Transverse colon (tissue), 4 donors: ENCODE data around the gene TMEM170A. TPM values are rescaled to one million over a fixed set of nuclear protein-coding genes. Genes with fewer than 3 reads are reported as not detected.

ENCODE experiments used
- DNase-seq: peaks from one replicate; pipeline ENCODE4 v3.0.0-alpha.2; 2019
- H3K27ac ChIP-seq, 4 donors: fragments of 200-600 bp; sonication (generic); 2 replicates each; pipeline ENCODE4 v1.5.1; 2016 to 2018; ENCODE audit warnings: inconsistent platforms in 4 of 4
- H3K27me3 ChIP-seq: fragments of 200-600 bp; sonication (generic); 2 replicates; pipeline ENCODE4 v1.5.1; 2017; ENCODE audit warnings: inconsistent platforms
- H3K36me3 ChIP-seq, 4 donors: fragments of 200-600 bp; sonication (generic); 2 replicates each; pipeline ENCODE4 v1.5.1; 2017 to 2019; ENCODE audit warnings: inconsistent platforms in 4 of 4
- H3K4me1 ChIP-seq, 4 donors: fragments of 200-600 bp; sonication (generic); 2 replicates each; pipeline ENCODE4 v1.5.1; 2017 to 2020; ENCODE audit warnings: inconsistent platforms in 4 of 4
- H3K4me3 ChIP-seq, 4 donors: fragments of 200-600 bp; sonication (generic); 1 replicate in 1 of 4; 2 replicates in 3 of 4; pipeline versions ENCODE4 v1.5.1 to v1.6.1; 2017 to 2019; ENCODE audit warnings: inconsistent platforms in 4 of 4
- H3K9me3 ChIP-seq, 2 donors: fragments of 200-600 bp; sonication (generic); 2 replicates each; pipeline ENCODE4 v1.5.1; 2017 to 2019; ENCODE audit warnings: inconsistent platforms in 2 of 2
- EP300 ChIP-seq: sonication (generic); formaldehyde crosslinking; IDR thresholded peaks from one replicate; pipeline ENCODE4 v1.6.1; 2017; ENCODE audit warnings: antibody characterized with exemption, low read depth
- POLR2A ChIP-seq: fragments of 450-650 bp; IDR thresholded peaks from one replicate; pipeline ENCODE4 v1.6.1; 2016; ENCODE audit warnings: antibody characterized with exemption, mild to moderate bottlenecking, moderate library complexity
- POLR2AphosphoS5 ChIP-seq, 3 donors: sonication (generic); formaldehyde crosslinking; IDR thresholded peaks; one replicate each; pipeline ENCODE4 v1.6.1; 2016; ENCODE audit warnings: antibody characterized with exemption in 3 of 3
- WGBS, 2 donors: methylation state at CpG; one replicate each; pipeline ENCODE4 v1.1.5; 2018; ENCODE audit warnings: low coverage in 1 of 2; 5-methylcytosine and 5-hydroxymethylcytosine counted together
- in situ Hi-C, 4 donors: fragments of 200-750 bp; cut with MboI; loops; one replicate each; pipeline versions ENCODE4 v1.15.0 to v1.15.1; 2017; ENCODE audit warnings: low sequenced_read_pairs in 3 of 4, low pct_ligation_motif_present in 1 of 4, low pct_unique_long_range_greater_than_20kb in 1 of 4
- intact Hi-C: fragments of 100-400 bp; cut with DNase I; formaldehyde crosslinking; loops from one replicate; pipeline ENCODE4 v1.15.1; 2023; ENCODE audit warnings: low total_unique reads
- total RNA-seq, 4 donors: library from RNA; depleted of rRNA; stranded (reverse); fragments of >200 nt; gene quantifications; one replicate each; pipeline ENCODE4 v1.1.0, GENCODE V29; 2016
- TF ChIP-seq, protein P1 (sequence below), 5 experiments: fragments of 200-600 bp in 3 of 5; fragments of 450-650 bp in 2 of 5; sonication (generic) in 3 of 5; IDR thresholded peaks; 1 replicate in 2 of 5; 2 replicates in 3 of 5; pipeline ENCODE4 v1.5.1; 2016 to 2017; ENCODE audit warnings: antibody characterized with exemption in 5 of 5, inconsistent platforms in 3 of 5, mild to moderate bottlenecking in 2 of 5, moderate library complexity in 1 of 5

The TMEM170A gene
- total RNA-seq, 4 donors from 2014 or later: 16.5 to 96.7 (median 49.2) TPM

DNA sequence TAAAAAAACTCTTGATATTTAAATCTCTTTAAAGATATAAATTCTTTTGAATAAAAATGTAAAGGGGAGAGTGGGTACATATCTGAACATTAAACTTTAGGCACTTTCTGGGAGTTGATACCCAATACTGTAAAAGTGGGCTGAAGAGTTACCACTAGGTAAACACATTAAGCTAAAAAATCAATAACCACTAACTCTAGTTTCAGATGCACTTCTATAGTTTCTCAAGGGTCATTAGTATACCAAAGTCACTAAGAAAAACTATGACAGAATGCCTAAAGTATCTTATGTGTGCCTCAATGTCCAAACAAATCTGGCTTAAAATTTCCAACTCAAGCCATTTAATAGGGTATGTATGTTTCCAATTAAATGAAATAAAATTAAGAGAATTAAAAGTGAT lies 18.1 kb downstream of the TMEM170A start:
- Histone ChIP-seq H3K4me1 (peaks cover 0 to 3% (median 0%) of the 10 kb centered on the region in 4 donors), H3K27me3 (no peaks in the 10 kb centered on the region), H3K4me3 (no peak overlapping the region), H3K9me3 (no peaks in the 10 kb centered on the region), H3K27ac (no peak overlapping the region), H3K36me3 (peaks cover 0 to 34% (median 7%) of the 10 kb centered on the region in 4 donors)
- DNase-seq: no peak
- in situ Hi-C loops: no loop called here
- TF ChIP-seq, protein P1, sequence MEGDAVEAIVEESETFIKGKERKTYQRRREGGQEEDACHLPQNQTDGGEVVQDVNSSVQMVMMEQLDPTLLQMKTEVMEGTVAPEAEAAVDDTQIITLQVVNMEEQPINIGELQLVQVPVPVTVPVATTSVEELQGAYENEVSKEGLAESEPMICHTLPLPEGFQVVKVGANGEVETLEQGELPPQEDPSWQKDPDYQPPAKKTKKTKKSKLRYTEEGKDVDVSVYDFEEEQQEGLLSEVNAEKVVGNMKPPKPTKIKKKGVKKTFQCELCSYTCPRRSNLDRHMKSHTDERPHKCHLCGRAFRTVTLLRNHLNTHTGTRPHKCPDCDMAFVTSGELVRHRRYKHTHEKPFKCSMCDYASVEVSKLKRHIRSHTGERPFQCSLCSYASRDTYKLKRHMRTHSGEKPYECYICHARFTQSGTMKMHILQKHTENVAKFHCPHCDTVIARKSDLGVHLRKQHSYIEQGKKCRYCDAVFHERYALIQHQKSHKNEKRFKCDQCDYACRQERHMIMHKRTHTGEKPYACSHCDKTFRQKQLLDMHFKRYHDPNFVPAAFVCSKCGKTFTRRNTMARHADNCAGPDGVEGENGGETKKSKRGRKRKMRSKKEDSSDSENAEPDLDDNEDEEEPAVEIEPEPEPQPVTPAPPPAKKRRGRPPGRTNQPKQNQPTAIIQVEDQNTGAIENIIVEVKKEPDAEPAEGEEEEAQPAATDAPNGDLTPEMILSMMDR (IDR thresholded peaks at IDR 0.05): no peak
- TF ChIP-seq POLR2AphosphoS5 (IDR thresholded peaks at IDR 0.05): no peak
- TF ChIP-seq POLR2A: no peak
- no peak for TF ChIP-seq EP300
- intact Hi-C loops: no loop called here

DNA sequence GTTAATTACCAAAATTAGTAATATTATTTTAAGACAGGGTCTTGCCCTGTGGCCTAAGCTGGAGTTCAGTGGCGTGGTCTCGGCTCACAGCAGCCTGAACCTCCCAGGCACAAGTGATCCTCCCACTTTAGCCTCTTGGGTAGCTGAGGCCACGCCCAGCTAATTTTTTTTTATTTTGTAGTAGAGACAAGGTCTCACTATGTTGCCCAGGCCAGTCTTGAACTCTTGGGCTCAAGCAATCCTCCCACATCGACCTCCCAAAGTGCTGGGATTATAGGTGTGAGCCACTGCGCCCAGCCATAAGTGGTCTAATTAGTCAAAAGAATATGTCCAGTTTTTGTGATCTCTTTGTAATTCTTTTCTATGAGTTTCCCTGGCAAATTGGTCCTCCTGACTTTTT lies 19.2 kb downstream of the TMEM170A start:
- WGBS, 2 donors: 91 to 94% methylated on average over 2 to 5 of the region's 5 CpGs
- TF ChIP-seq, protein P1 (IDR thresholded peaks at IDR 0.05): no peak
- TF ChIP-seq POLR2AphosphoS5 (IDR thresholded peaks at IDR 0.05) (no peak), EP300 (no peak)
- peaks cover 0 to 27% (median 3%) of the 10 kb centered on the region in 4 donors for H3K36me3 ChIP-seq

DNA sequence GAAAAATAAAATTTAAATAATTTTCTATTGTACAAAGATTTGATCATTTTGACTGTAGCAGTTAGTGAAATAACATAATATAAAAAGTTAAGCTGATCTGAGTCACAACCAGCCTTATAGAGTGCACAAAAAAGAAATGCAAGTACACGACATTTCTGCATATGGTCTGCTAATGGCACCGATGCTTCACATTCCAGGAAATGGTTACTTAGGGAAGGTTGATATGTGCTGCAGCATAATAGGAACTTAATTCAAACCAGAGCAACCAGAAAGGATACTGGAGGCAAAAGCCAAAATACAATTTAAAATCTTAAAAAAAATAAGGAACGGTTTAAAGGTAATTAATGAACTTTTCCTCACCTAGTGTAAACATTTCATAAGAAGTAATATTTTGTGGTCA lies 21.2 kb downstream of the TMEM170A start:
- Histone ChIP-seq H3K9me3 (no peaks in the 10 kb centered on the region), H3K36me3 (peaks cover 0 to 12% (median 3%) of the 10 kb centered on the region in 4 donors), H3K27ac (no peak overlapping the region), H3K4me1 (peaks cover 0 to 3% (median 0%) of the 10 kb centered on the region in 4 donors), H3K4me3 (no peak overlapping the region), H3K27me3 (no peaks in the 10 kb centered on the region)
- TF ChIP-seq POLR2A (no peak), EP300 (no peak), POLR2AphosphoS5 (IDR thresholded peaks at IDR 0.05) (no peak)
- TF ChIP-seq, protein P1 (IDR thresholded peaks at IDR 0.05): no peak
- no peak for DNase-seq
- WGBS, 2 donors: 81 to 87% methylated on average over 3 of the region's 3 CpGs
- intact Hi-C loops (no loop called here), in situ Hi-C loops (no loop called here)

More for the DNA sequence above, 19.2 kb downstream of the TMEM170A start:
- Histone ChIP-seq H3K27ac (no peak overlapping the region), H3K4me3 (no peak overlapping the region), H3K27me3 (no peaks in the 10 kb centered on the region), H3K4me1 (peaks cover 0 to 3% (median 0%) of the 10 kb centered on the region in 4 donors), H3K9me3 (no peaks in the 10 kb centered on the region)
- in situ Hi-C loops: no loop called here
- intact Hi-C loops: no loop called here
- no peak for DNase-seq

DNA sequence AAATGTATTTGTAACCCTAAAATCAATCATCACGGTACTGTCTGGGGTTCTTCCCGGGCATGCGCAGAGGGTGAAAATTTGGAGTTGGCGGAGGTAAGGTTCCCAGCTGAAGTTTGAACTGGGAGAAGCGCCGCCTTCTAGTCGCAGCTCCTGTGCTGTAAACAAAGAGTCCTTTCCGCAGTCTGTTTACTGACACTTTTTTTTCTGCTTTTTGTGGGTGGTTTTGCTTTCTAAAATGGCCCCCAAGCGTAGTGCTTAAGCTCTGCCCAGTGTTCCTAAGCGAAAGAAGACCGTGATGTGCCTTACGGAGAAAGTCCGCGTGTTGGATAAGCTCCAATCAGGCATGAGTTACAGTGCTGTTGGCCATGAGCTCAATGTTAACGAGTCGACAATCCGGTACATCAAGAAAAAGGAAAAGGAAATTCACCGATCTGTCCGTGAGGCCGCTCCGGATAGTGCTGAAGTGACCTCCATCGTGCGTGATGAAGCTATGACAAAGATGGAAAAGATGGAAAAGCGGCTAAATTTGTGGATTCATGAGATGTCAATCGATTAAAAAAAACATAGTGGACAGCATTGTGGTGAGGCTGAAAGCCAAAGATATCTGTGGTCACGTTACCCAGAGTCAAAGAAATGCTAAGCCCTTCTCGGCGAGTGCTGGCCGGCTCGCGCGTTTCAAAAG lies 30.6 kb downstream of the TMEM170A start:
- peak; percentile 74 for DNase-seq
- Histone ChIP-seq H3K27me3 (no peaks in the 10 kb centered on the region), H3K9me3 (no peaks in the 10 kb centered on the region), H3K4me3 (peak overlapping the region; percentile 37 to 96 (median 75)), H3K36me3 (no peaks in the 10 kb centered on the region), H3K27ac (peak overlapping the region; percentile 94 to 98 (median 96)), H3K4me1 (peaks cover 0 to 29% (median 12%) of the 10 kb centered on the region in 4 donors)
- 0 to 6% methylated on average over 21 to 32 of the region's 32 CpGs for WGBS, 2 donors
- in situ Hi-C loops (no loop called here), intact Hi-C loops (loop anchor here (5.0 kb wide), 1 partner anchor 213 kb away; the partner anchor contains the start of genes KARS1 and TERF2IP)
- TF ChIP-seq POLR2A (no peak), POLR2AphosphoS5 (IDR thresholded peaks at IDR 0.05) (peak; percentile 23 to 80 (median 66))
- TF ChIP-seq, protein P1 (IDR thresholded peaks at IDR 0.05): no peak
